H7 (cell line): ENCODE results near the gene HS2ST1. TPM values are rescaled to one million over a fixed set of nuclear protein-coding genes. Genes with fewer than 3 reads are reported as not detected.
A peak's percentile ranks its signal among the peaks of the same experiment; 100 is the strongest.
"Not testable (repeated sequence)": the region's sequence is repeated elsewhere in the genome, so short reads cannot be mapped to it uniquely, and the experiment has no call there.

Source experiments
- DNase-seq: peaks from one replicate; pipeline ENCODE4 v3.0.0; 2012
- H3K27me3 ChIP-seq: 2 replicates; pipeline ENCODE4 v1.6.0; 2011; ENCODE audit warnings: mild to moderate bottlenecking, low read length; ENCODE audit not compliant: control insufficient read depth, insufficient read depth
- H3K36me3 ChIP-seq: replicated peaks from 2 replicates; pipeline ENCODE4 v1.5.1; 2011; ENCODE audit warnings: low read length; ENCODE audit not compliant: control insufficient read depth, insufficient read depth
- H3K4me3 ChIP-seq: 2 replicates; pipeline ENCODE4 v1.5.1; 2011; ENCODE audit warnings: low read depth, mild to moderate bottlenecking, control low read depth, low read length, moderate library complexity; ENCODE audit not compliant: insufficient read depth
- total RNA-seq: library from RNA; depleted of rRNA; stranded (reverse); fragments of >200 nt; shearing (Covaris generic); gene quantifications from 2 replicates; pipeline ENCODE4 v1.2.3, GENCODE V29; 2014; rRNA removed

HS2ST1 gene
- total RNA-seq: 25.8 and 36.5 TPM in 2 replicates

DNA sequence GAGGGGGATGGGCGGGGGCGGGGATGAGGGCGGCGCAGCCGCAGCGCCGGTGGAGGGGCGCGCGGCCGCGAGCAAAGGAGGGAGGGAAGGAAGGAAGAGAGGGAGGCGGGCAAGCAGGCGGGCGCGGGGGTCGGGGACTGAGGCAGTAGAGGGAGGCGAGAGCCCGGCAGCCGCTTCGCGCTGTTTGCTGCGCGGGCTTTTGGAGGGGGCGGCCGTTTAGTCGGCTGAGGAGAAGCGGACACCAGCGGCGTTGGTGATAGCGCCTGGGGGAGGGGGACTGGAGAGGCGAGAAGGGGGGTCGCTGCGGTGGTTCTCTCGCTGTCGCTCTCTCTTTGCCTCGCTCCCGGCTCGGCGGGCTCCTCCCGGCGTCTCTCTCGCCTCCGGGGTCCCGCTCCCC is at the start of gene HS2ST1:
TSS of gene HS2ST1 (plus strand) at position 35 of the 397 bp plus-strand sequence.
- no peak for DNase-seq
- no peaks in the 10 kb centered on the region for H3K36me3 ChIP-seq
- no peaks in the 10 kb centered on the region for H3K27me3 ChIP-seq
- H3K4me3 ChIP-seq: peak within 1 kb of the TSS; percentile 77

- H3K36me3 ChIP-seq: no peaks in the 10 kb centered on the region
- H3K4me3 ChIP-seq: no peak overlapping the region
- DNase-seq: no peak
- H3K27me3 ChIP-seq: no peaks in the 10 kb centered on the region
Observed at GRCh38 chr1:86865973-86866637, 48.3 kb upstream of the HS2ST1 start.

GRCh38 chr1:86866665-86867064 is 47.8 kb upstream of the HS2ST1 start:
- H3K4me3 ChIP-seq: no peak overlapping the region
- H3K27me3 ChIP-seq: no peaks in the 10 kb centered on the region
- no peaks in the 10 kb centered on the region for H3K36me3 ChIP-seq
- DNase-seq: no peak

DNA sequence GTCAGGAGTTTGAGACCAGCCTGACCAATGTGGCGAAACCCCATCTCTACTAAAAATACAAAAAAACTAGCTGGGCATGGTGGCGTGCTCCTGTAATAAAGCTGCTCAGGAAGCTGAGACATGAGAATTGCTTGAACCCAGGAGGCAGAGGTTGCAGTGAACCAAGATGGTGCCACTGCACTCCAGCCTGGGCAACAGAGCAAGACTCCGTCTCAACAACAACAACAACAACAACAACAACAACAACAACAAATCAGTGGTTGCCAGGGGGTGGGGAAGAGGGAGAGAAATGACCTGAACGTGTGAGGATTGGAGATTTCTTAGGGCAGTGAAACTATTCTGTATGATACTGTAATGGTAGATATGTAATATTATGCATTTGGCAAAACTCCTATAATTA is 47.2 kb upstream of the HS2ST1 start:
- DNase-seq, H3K27me3 ChIP-seq, H3K36me3 ChIP-seq: not testable (repeated sequence)

DNA sequence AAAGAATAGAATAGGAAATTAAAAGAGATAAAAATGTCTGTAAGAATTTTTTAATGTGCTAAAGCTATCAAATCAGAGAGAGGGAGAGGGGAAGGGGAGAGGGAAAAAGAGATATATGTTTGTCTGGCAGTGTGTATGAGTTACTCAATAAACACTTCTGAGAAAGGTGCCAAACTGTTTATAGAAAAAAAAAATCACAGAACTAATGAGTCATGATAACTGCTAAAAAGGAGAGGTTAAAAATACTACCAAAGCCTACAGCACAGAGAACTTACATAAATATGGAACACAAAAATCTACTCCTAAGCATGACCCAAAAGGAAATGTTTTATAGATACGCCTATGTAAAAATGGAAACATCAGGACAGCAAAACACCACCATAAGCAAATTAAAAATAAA is 46.0 kb upstream of the HS2ST1 start:
- no peaks in the 10 kb centered on the region for H3K27me3 ChIP-seq
- DNase-seq: no peak
- no peak overlapping the region for H3K4me3 ChIP-seq
- no peaks in the 10 kb centered on the region for H3K36me3 ChIP-seq

More for the DNA sequence above, 47.2 kb upstream of the HS2ST1 start:
- H3K4me3 ChIP-seq: not testable (repeated sequence)

DNA sequence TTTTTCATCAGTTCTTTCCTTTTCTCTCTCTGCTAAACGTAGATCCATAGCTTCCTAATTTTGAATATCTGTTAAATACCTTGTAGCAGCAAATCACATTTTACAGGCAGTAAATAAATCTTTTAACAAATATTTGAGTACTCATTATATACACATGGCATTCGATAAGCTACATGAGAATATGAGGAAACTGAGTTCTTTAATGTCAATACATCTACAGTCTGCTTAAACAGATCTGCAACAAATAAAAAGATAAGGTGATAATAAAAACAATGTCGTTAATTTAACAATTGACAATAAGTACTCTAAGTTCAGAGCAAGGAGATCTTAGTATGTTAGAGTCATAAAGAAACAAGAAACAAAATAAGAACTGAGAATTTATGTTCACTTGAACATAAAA is 43.4 kb upstream of the HS2ST1 start:
- Histone ChIP-seq H3K4me3 (no peak overlapping the region), H3K27me3 (no peaks in the 10 kb centered on the region), H3K36me3 (no peaks in the 10 kb centered on the region; the same call in 1 of the 2 replicates)
- DNase-seq: no peak

GRCh38 chr1:86872086-86872485 is 42.3 kb upstream of the HS2ST1 start:
- no peaks in the 10 kb centered on the region for H3K27me3 ChIP-seq
- DNase-seq: no peak
- H3K36me3 ChIP-seq: no peaks in the 10 kb centered on the region; the same call in none of the 2 replicates
- no peak overlapping the region for H3K4me3 ChIP-seq

DNA sequence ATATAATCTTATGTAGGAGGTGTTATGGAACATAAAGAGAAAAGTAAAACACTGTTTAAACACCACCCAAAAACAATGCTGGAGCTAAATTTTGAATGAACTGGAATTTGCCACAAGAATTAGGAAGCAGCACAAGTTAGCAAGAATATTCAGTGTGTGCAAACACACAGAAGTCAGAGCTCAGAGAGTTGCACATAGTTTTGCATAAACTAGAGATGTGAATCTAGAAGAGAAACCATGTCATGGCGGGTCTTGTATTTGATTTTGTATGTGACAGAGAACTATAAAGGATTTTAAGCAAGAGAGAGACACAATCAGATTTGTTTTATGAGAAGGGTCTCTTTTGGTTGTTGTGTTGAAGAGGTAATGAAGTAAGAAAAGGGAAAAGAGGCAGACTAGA is 38.7 kb upstream of the HS2ST1 start:
- Histone ChIP-seq H3K27me3 (no peaks in the 10 kb centered on the region), H3K36me3 (no peaks in the 10 kb centered on the region; the same call in none of the 2 replicates), H3K4me3 (no peak overlapping the region)
- no peak for DNase-seq

DNA sequence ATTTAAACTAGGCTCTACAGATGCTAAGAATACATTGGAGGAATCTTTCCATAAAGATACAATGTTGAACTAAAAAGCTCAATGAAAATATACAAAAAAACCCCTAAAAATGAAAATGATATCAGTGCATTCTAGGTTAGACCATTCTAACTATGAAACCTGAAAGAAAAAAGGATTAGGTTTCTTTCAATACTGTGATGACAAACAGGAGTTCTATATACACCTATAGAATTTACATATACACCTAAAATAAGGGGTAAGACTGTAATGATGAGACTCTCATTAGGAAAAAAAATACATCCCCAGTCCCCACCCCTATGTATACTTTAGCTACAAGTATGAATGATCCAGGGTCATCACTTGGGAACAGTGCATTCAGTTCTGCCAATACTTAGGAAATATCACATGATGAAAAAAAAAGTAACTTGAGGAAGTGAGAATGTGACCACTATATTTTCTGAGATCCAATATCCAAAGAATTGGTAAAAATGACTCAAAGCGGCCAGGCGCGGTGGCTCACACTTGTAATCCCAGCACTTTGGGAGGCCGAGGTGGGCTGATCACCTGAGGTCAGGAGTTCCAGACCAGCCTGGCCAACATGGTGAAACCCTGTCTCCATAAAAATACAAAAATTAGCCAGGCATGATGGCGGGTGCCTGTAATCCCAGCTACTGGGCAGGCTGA is 26.8 kb upstream of the HS2ST1 start:
- no peak for DNase-seq
- H3K27me3 ChIP-seq: no peaks in the 10 kb centered on the region
- no peaks in the 10 kb centered on the region for H3K36me3 ChIP-seq
- H3K4me3 ChIP-seq: no peak overlapping the region

DNA sequence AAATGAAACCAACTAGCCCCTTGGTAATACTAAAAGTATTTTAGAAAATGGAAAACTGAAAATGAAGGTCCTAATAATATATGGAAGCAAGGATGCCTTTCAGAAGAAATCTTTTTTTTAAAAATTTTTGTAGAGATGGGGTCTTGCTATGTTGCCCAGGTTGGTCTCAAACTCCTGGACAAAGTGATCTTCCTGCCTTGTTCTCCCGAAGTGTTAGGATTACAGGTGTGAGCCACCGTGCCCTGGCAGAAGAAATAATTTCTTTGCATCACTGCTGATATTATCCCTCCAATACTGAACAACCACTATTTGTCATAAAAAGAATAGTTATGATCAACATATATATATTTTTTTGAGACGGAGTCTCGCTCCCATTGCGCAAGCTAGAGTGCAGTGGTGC is 26.1 kb upstream of the HS2ST1 start:
- Histone ChIP-seq H3K36me3 (no peaks in the 10 kb centered on the region), H3K27me3 (no peaks in the 10 kb centered on the region), H3K4me3 (no peak overlapping the region)
- no peak for DNase-seq

GRCh38 chr1:86899401-86899800 is 15.0 kb upstream of the HS2ST1 start:
- not testable (repeated sequence) for H3K36me3 ChIP-seq, DNase-seq, H3K4me3 ChIP-seq, H3K27me3 ChIP-seq

- DNase-seq: no peak
- H3K36me3 ChIP-seq: peaks cover 9% of the 10 kb centered on the region
- no peaks in the 10 kb centered on the region for H3K27me3 ChIP-seq
- no peak overlapping the region for H3K4me3 ChIP-seq
Observed at GRCh38 chr1:86905875-86906274, 8.6 kb upstream of the HS2ST1 start.

DNA sequence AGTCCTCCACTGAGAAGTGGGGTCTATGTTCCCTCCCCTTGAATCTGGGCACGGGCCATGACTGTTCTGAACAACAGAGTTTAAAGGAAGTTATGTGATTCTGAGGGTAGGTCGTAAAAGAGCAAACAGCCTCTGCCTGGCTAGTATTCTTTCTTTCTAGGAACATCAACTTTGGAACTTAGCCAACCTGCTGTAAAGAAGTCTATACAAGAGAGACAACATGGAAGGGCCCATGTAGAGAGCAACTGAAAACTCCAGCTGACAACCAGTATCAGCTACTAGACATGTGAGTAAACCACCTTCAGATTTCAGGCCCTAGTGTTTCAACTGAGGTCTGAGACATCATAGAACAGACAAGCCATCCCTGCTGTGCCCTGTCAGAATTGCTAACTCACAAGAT is 8.0 kb upstream of the HS2ST1 start:
- Histone ChIP-seq H3K4me3 (no peak overlapping the region), H3K27me3 (no peaks in the 10 kb centered on the region), H3K36me3 (peaks cover 8% of the 10 kb centered on the region)
- DNase-seq: no peak

DNA sequence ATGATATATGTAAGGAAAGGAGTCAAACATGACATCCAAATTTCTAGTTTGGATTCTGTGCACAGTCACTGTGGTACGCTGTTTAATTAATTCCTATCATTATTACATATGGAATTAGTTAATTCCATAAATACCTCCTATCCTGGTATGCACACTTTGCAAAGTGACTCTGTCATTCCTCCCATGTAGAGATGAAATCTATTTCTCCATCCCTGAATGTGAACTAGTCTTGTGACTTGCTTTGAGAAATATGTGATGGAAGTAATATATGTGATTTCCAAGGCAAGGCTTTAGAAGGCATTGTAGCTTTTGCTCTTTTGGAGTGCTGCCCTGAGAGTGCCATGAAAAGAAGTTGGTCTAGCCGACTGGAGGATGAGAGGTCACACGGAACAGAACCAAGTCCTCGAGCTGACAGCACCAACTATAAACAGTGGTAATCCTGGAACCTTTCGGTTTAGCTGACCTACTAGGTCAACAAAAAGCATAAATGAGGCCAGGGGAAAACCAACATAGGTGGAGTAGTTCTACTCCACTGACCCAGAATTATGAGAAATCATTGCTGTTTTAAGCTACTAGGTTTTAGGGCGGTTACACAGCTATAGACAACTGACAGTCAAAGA is 2.0 kb upstream of the HS2ST1 start:
- H3K36me3 ChIP-seq: no peaks in the 10 kb centered on the region
- no peak overlapping the region; the same call in 1 of the 2 replicates for H3K4me3 ChIP-seq
- no peak for DNase-seq

GRCh38 chr1:86913399-86913895 is 988 bp upstream of the HS2ST1 start:
- H3K36me3 ChIP-seq: no peaks in the 10 kb centered on the region
- no peaks in the 10 kb centered on the region for H3K27me3 ChIP-seq
- H3K4me3 ChIP-seq: peak overlapping the region; percentile 77
- no peak for DNase-seq

More for the DNA sequence above, 2.0 kb upstream of the HS2ST1 start:
- H3K27me3 ChIP-seq: no peaks in the 10 kb centered on the region
